HepG2 (cell line): Measurements from ENCODE around the gene AUTS2. TPM values are rescaled to one million over a fixed set of nuclear protein-coding genes. Genes with fewer than 3 reads are reported as not detected.

Experiments used
- ATAC-seq: fragments of 200-7000 bp; cut with Tn5 transposase; 3 replicates; pipeline ENCODE4 v1.9.1; 2020; ENCODE audit warnings: mild to moderate bottlenecking, moderate library complexity
- BruUV-seq: library from RNA; stranded (reverse); fragments of 400-500 nt; replicated peaks from 2 replicates; lab custom pipeline; 2021; lab: Mats Ljungman, UMichigan
- CTCF ChIA-PET: fragments of 300-600 bp; formaldehyde crosslinking; extraction: SDS; loops from one replicate; lab custom pipeline; 2021; ENCODE audit warnings: low total read pairs, inconsistent platforms, low intra/inter-chr PET ratio; lab: Yijun Ruan, JAX
- POLR2A ChIA-PET: fragments of 350-600 bp; sonication (Branson Sonifier 250); formaldehyde crosslinking; loops from one replicate; lab custom pipeline; 2020; ENCODE audit warnings: antibody characterized with exemption, inconsistent platforms; lab: Yijun Ruan, JAX
- DNase-seq: peaks from one replicate; pipeline ENCODE4 v3.0.0-alpha.2; 2015; ENCODE audit warnings: low spot score
- FAIRE-seq: peaks from 3 replicates; lab custom pipeline; 2011; peaks lifted over from hg19 to GRCh38; lab: Jason Lieb, UNC
- H2AFZ ChIP-seq: one replicate; pipeline ENCODE4 v1.6.1; 2011; ENCODE audit warnings: low read length, inconsistent platforms
- H3K27ac ChIP-seq: fragments of 300-600 bp; 3 replicates; pipeline ENCODE4 v1.8.0; 2011; ENCODE audit warnings: mixed run types, mild to moderate bottlenecking, mixed read lengths, low read length, inconsistent platforms; ENCODE audit not compliant: insufficient read depth; ENCODE audit errors: extremely low read length
- H3K27me3 ChIP-seq, 2 experiments: fragments of 200-600 bp in 1 of 2; 2 replicates in 1 of 2; 3 replicates in 1 of 2; pipeline versions ENCODE4 v1.6.0 to v1.8.0; 2011; ENCODE audit warnings: low read length in 2 of 2, mild to moderate bottlenecking in 2 of 2, moderate library complexity in 2 of 2, inconsistent platforms in 1 of 2; ENCODE audit not compliant: insufficient read depth in 2 of 2, control insufficient read depth in 1 of 2
- H3K36me3 ChIP-seq, 2 experiments: fragments of 200-600 bp in 1 of 2; replicated peaks in 1 of 2; 2 replicates in 1 of 2; 3 replicates in 1 of 2; pipeline versions ENCODE4 v1.5.1 to v1.8.0; 2011; ENCODE audit warnings: low read length in 2 of 2, inconsistent platforms in 1 of 2; ENCODE audit not compliant: insufficient read depth in 2 of 2, control insufficient read depth in 1 of 2
- H3K4me1 ChIP-seq: 2 replicates; pipeline ENCODE4 v1.5.1; 2012; ENCODE audit warnings: low read length, inconsistent platforms; ENCODE audit not compliant: insufficient read depth
- H3K4me2 ChIP-seq: 2 replicates; pipeline ENCODE4 v1.6.0; 2011; ENCODE audit warnings: low read depth, low read length, inconsistent platforms
- H3K4me3 ChIP-seq, 3 experiments: fragments of 200-600 bp in 1 of 3; sonication (generic), shearing (Covaris generic) in 1 of 3; replicated peaks in 1 of 3; 2 replicates each; pipeline ENCODE4 v1.5.1; 2011 to 2016; ENCODE audit warnings: low read length in 3 of 3, inconsistent platforms in 2 of 3, low read depth in 2 of 3, mild to moderate bottlenecking in 2 of 3, control low read depth in 1 of 3, mixed read lengths in 1 of 3; ENCODE audit not compliant: insufficient read depth in 1 of 3
- H3K79me2 ChIP-seq: one replicate; pipeline ENCODE4 v1.6.1; 2011; ENCODE audit warnings: low read length, inconsistent platforms; ENCODE audit not compliant: insufficient read depth
- H3K9ac ChIP-seq: 2 replicates; pipeline ENCODE4 v1.6.0; 2011; ENCODE audit warnings: mild to moderate bottlenecking, low read depth, low read length, inconsistent platforms; ENCODE audit not compliant: insufficient read depth
- H3K9me3 ChIP-seq: 2 replicates; pipeline ENCODE4 v1.5.1; 2012; ENCODE audit warnings: mild to moderate bottlenecking, low read length
- H4K20me1 ChIP-seq: 2 replicates; pipeline ENCODE4 v1.6.0; 2011; ENCODE audit warnings: inconsistent platforms, mild to moderate bottlenecking, low read length, moderate library complexity; ENCODE audit not compliant: insufficient read depth
- EEA1 ChIP-seq: sonication (generic); formaldehyde crosslinking; IDR thresholded peaks from 2 replicates; pipeline ENCODE4 v1.5.1; 2020; ENCODE audit warnings: mild to moderate bottlenecking, missing genetic modification reagents, borderline replicate concordance
- GLI4 ChIP-seq: sonication (generic); formaldehyde crosslinking; IDR thresholded peaks from 2 replicates; pipeline ENCODE4 v1.5.1; 2020; ENCODE audit warnings: missing genetic modification reagents, mild to moderate bottlenecking, moderate library complexity, borderline replicate concordance
- MED8 ChIP-seq: sonication (generic); formaldehyde crosslinking; IDR thresholded peaks from 2 replicates; pipeline ENCODE4 v1.8.1; 2023; ENCODE audit warnings: mild to moderate bottlenecking, missing genetic modification reagents; ENCODE audit not compliant: insufficient replicate concordance
- PHF8 ChIP-seq: sonication (generic); formaldehyde crosslinking; IDR thresholded peaks from 2 replicates; pipeline ENCODE4 v1.5.0; 2020; ENCODE audit warnings: missing genetic modification reagents
- REL ChIP-seq: sonication (generic); formaldehyde crosslinking; conservative IDR thresholded peaks from 2 replicates; pipeline ENCODE4 v1.8.0; 2022; ENCODE audit warnings: mild to moderate bottlenecking, missing genetic modification reagents, moderate library complexity
- WGBS: methylation state at CpG from one replicate; pipeline ENCODE4 v1.1.6; 2017; ENCODE audit warnings: low lambda C conversion rate; 5-methylcytosine and 5-hydroxymethylcytosine counted together
- in situ Hi-C: cut with HindIII; loops from 2 replicates; pipeline ENCODE4 v1.10.0; 2017; ENCODE audit warnings: low pct_unique_long_range_greater_than_20kb; ENCODE audit not compliant: extremely low pct_ligation_motif_present
- intact Hi-C: fragments of 100-400 bp; cut with micrococcal nuclease; formaldehyde crosslinking; loops from one replicate; pipeline ENCODE4 v1.10.0; 2022; ENCODE audit not compliant: unreplicated experiment
- polyA plus RNA-seq, 8 experiments: library from polyadenylated mRNA; depleted of rRNA in 3 of 8; stranded (reverse) in 7 of 8; unstranded in 1 of 8; fragments of >200 nt; fragmentation: Illumina TruSeq in 4 of 8; extraction: Trizol in 4 of 8; gene quantifications; 2 replicates each; pipeline versions ENCODE4 v1.2.1 to v1.2.3, GENCODE V29; 2011 to 2016; ENCODE audit warnings: low read depth in 4 of 8, missing spikeins in 1 of 8, mixed read lengths in 1 of 8; ENCODE audit not compliant: insufficient read depth in 1 of 8
- total RNA-seq, 5 experiments: library from RNA; depleted of rRNA; stranded (reverse); fragments of >200 nt; fragmentation: Illumina TruSeq; extraction: Trizol; gene quantifications; 2 replicates each; pipeline ENCODE4 v1.2.3, GENCODE V29; 2016; ENCODE audit warnings: low read depth in 1 of 5
- TF ChIP-seq, protein P1 (sequence below): sonication (generic); formaldehyde crosslinking; IDR thresholded peaks from 2 replicates; pipeline ENCODE4 v1.4.0; 2020; ENCODE audit warnings: mild to moderate bottlenecking, missing genetic modification reagents
- TF ChIP-seq, protein P2 (sequence below): sonication (generic); formaldehyde crosslinking; IDR thresholded peaks from 2 replicates; pipeline ENCODE4 v1.8.1; 2023; ENCODE audit warnings: mild to moderate bottlenecking, moderate library complexity, missing genetic modification reagents
- TF ChIP-seq, protein P3 (sequence below): sonication (generic); formaldehyde crosslinking; IDR thresholded peaks from 2 replicates; pipeline ENCODE4 v1.4.0; 2020; ENCODE audit warnings: missing genetic modification reagents
- TF ChIP-seq, protein P4 (sequence below), 2 experiments: sonication (generic) in 1 of 2; formaldehyde crosslinking in 1 of 2; IDR thresholded peaks; 2 replicates each; pipeline versions ENCODE4 v1.6.1 to v1.9.0; 2014 to 2022; ENCODE audit warnings: antibody characterized with exemption in 1 of 2, borderline replicate concordance in 1 of 2, inconsistent platforms in 1 of 2, low read depth in 1 of 2, missing genetic modification reagents in 1 of 2

Gene AUTS2
- total and polyA plus RNA-seq, 2 of the 13 experiments (the other 11 are each of a cell fraction or from before 2014, with no cell fraction given): 0.38 TPM; not detected in 1

DNA sequence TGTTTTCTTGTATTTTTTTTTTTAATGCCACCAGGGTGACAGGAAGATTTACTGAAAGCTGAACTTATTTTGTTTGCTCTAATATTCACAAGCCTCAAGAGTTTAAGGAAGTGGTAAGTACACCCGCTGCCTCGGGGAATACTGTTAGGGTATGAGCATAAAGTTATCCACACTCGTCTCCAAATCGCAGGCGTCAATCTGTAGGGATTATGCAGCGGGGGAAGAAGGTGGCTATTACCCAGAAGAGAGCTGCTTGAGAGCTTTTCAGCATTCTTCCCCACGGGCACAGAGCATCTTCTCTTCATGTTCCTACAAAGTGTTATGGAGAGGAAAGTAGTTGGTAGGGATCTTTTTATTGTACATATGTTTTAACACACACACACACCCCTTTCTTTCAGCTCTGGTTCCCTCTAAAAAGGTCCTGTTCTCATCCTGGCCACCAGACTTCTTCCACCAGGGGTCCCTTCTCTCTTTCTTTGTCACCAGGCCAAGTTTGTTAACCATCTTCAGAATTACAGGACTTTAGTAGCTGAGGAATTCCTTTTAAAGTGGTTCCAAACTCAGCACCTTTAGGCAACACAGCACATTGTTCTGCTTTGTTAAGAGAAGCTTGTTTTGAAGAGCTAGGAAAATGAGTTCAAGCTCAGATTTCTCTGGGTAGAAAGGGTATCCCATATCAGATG is 1122.1 kb downstream of the AUTS2 start:
- H3K9ac ChIP-seq: no peak overlapping the region
- DNase-seq (no peak), ATAC-seq (no peak), FAIRE-seq (no peak)
- no peak overlapping the region for H3K4me3 ChIP-seq
- no peak overlapping the region for H2AFZ ChIP-seq
- H3K79me2 ChIP-seq: no peaks in the 10 kb centered on the region
- no peaks in the 10 kb centered on the region for H3K4me1 ChIP-seq
- H3K36me3 ChIP-seq: no peaks in the 10 kb centered on the region
- no peaks in the 10 kb centered on the region for H3K27me3 ChIP-seq
- H3K4me2 ChIP-seq: no peak overlapping the region
- in situ Hi-C loops: no loop called here
- intact Hi-C loops: no loop called here
- ChIA-PET CTCF (no interaction called here), POLR2A (no interaction called here)
- BruUV-seq: no TSS peak
- no peak overlapping the region for H3K27ac ChIP-seq
- WGBS: 52% methylated on average over 7 of the region's 7 CpGs
- H3K9me3 ChIP-seq: no peaks in the 10 kb centered on the region
- H4K20me1 ChIP-seq: no peaks in the 10 kb centered on the region
- TF ChIP-seq, protein P1, sequence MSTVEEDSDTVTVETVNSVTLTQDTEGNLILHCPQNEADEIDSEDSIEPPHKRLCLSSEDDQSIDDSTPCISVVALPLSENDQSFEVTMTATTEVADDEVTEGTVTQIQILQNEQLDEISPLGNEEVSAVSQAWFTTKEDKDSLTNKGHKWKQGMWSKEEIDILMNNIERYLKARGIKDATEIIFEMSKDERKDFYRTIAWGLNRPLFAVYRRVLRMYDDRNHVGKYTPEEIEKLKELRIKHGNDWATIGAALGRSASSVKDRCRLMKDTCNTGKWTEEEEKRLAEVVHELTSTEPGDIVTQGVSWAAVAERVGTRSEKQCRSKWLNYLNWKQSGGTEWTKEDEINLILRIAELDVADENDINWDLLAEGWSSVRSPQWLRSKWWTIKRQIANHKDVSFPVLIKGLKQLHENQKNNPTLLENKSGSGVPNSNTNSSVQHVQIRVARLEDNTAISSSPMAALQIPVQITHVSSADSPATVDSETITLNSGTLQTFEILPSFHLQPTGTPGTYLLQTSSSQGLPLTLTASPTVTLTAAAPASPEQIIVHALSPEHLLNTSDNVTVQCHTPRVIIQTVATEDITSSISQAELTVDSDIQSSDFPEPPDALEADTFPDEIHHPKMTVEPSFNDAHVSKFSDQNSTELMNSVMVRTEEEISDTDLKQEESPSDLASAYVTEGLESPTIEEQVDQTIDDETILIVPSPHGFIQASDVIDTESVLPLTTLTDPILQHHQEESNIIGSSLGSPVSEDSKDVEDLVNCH (CRISPR knock-in tag): no peak
- TF ChIP-seq REL (CRISPR knock-in tag) (no peak), MED8 (CRISPR knock-in tag) (no peak), GLI4 (CRISPR knock-in tag) (no peak), PHF8 (CRISPR knock-in tag) (no peak), EEA1 (CRISPR knock-in tag) (no peak)
- TF ChIP-seq, protein P2, sequence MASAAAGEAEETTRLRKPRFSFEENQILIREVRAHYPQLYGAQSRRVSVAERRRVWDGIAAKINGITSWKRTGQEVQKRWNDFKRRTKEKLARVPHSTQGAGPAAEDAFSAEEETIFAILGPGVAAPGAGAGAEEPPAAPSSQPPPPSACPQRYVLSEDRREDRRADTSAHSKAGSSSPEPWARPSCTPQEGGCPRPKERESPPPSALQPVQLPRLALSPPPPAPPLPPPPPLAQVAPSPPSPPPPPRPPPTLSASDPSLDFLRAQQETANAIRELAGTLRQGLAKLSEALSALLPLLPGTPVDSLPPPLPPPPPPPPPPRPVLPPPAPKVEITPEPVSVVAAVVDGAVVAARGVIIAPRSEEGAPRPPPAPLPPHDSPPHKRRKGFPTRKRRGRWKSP (CRISPR knock-in tag): no peak
- TF ChIP-seq, protein P3, sequence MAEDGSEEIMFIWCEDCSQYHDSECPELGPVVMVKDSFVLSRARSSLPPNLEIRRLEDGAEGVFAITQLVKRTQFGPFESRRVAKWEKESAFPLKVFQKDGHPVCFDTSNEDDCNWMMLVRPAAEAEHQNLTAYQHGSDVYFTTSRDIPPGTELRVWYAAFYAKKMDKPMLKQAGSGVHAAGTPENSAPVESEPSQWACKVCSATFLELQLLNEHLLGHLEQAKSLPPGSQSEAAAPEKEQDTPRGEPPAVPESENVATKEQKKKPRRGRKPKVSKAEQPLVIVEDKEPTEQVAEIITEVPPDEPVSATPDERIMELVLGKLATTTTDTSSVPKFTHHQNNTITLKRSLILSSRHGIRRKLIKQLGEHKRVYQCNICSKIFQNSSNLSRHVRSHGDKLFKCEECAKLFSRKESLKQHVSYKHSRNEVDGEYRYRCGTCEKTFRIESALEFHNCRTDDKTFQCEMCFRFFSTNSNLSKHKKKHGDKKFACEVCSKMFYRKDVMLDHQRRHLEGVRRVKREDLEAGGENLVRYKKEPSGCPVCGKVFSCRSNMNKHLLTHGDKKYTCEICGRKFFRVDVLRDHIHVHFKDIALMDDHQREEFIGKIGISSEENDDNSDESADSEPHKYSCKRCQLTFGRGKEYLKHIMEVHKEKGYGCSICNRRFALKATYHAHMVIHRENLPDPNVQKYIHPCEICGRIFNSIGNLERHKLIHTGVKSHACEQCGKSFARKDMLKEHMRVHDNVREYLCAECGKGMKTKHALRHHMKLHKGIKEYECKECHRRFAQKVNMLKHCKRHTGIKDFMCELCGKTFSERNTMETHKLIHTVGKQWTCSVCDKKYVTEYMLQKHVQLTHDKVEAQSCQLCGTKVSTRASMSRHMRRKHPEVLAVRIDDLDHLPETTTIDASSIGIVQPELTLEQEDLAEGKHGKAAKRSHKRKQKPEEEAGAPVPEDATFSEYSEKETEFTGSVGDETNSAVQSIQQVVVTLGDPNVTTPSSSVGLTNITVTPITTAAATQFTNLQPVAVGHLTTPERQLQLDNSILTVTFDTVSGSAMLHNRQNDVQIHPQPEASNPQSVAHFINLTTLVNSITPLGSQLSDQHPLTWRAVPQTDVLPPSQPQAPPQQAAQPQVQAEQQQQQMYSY (CRISPR knock-in tag): no peak
- TF ChIP-seq, protein P4, sequence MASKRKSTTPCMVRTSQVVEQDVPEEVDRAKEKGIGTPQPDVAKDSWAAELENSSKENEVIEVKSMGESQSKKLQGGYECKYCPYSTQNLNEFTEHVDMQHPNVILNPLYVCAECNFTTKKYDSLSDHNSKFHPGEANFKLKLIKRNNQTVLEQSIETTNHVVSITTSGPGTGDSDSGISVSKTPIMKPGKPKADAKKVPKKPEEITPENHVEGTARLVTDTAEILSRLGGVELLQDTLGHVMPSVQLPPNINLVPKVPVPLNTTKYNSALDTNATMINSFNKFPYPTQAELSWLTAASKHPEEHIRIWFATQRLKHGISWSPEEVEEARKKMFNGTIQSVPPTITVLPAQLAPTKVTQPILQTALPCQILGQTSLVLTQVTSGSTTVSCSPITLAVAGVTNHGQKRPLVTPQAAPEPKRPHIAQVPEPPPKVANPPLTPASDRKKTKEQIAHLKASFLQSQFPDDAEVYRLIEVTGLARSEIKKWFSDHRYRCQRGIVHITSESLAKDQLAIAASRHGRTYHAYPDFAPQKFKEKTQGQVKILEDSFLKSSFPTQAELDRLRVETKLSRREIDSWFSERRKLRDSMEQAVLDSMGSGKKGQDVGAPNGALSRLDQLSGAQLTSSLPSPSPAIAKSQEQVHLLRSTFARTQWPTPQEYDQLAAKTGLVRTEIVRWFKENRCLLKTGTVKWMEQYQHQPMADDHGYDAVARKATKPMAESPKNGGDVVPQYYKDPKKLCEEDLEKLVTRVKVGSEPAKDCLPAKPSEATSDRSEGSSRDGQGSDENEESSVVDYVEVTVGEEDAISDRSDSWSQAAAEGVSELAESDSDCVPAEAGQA (IDR thresholded peaks at IDR 0.05; ENCODE audit: low read depth): no peak
- TF ChIP-seq, protein P4 (CRISPR knock-in tag; IDR thresholded peaks at IDR 0.05; ENCODE audit: borderline replicate concordance): no peak
